PC-9 (cell line): Measurements from ENCODE around the gene ARID5A.

ENCODE experiments used
- EZH2 ChIP-seq: fragments of 200-600 bp; sonication (generic); IDR thresholded peaks from 2 replicates; pipeline ENCODE4 v1.8.0; 2017; ENCODE audit warnings: antibody characterized with exemption, low read depth
- TF ChIP-seq, protein P1 (sequence below): fragments of 200-600 bp; sonication (generic); conservative IDR thresholded peaks from 2 replicates; pipeline ENCODE4 v1.6.1; 2017; ENCODE audit warnings: mixed run types, antibody characterized with exemption, mild to moderate bottlenecking, moderate library complexity

DNA sequence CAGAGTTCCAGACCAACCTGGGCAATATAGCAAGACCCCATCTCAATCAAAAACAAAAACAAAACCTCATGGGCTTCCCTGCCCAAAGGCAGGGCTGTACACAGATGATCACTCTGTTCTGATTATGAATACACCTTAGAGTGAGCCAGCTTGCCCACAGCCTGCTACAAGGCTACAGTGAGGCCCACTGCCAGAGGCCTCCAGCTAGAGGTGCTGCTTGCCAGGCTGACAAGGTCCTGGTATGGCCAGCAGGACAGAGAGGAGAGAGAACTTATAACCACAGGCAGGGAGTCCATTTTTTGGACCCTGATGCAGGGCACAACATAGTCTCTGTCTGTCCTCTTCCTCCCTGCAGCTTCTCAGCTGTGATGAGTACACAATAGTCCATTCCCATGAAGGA, 60.0 kb downstream of the ARID5A start:
- TF ChIP-seq, protein P1, sequence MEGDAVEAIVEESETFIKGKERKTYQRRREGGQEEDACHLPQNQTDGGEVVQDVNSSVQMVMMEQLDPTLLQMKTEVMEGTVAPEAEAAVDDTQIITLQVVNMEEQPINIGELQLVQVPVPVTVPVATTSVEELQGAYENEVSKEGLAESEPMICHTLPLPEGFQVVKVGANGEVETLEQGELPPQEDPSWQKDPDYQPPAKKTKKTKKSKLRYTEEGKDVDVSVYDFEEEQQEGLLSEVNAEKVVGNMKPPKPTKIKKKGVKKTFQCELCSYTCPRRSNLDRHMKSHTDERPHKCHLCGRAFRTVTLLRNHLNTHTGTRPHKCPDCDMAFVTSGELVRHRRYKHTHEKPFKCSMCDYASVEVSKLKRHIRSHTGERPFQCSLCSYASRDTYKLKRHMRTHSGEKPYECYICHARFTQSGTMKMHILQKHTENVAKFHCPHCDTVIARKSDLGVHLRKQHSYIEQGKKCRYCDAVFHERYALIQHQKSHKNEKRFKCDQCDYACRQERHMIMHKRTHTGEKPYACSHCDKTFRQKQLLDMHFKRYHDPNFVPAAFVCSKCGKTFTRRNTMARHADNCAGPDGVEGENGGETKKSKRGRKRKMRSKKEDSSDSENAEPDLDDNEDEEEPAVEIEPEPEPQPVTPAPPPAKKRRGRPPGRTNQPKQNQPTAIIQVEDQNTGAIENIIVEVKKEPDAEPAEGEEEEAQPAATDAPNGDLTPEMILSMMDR, result no peak
- TF ChIP-seq EZH2, result no peak
